Liver (tissue), 9 donors: ENCODE data around the gene TMEM170A. TPM values are rescaled to one million over a fixed set of nuclear protein-coding genes. Genes with fewer than 3 reads are reported as not detected.
"Not testable (repeated sequence)": the region's sequence is repeated elsewhere in the genome, so short reads cannot be mapped to it uniquely, and the experiment has no call there.

ENCODE experiments used
- DNase-seq: peaks from one replicate; pipeline ENCODE4 v3.0.0-alpha.2; 2017; ENCODE audit warnings: low spot score
- H3K27ac ChIP-seq, 2 donors: one replicate each; pipeline ENCODE4 v1.7.0; 2013; ENCODE audit warnings: inconsistent platforms in 2 of 2, low read length in 2 of 2, control low read depth in 1 of 2, low read depth in 1 of 2, mild to moderate bottlenecking in 1 of 2
- H3K27me3 ChIP-seq, 4 donors: one replicate each; pipeline versions ENCODE4 v1.6.1 to v1.7.0; 2013; ENCODE audit warnings: low read length in 3 of 4, inconsistent platforms in 1 of 4, mild to moderate bottlenecking in 1 of 4, moderate library complexity in 1 of 4; ENCODE audit not compliant: control insufficient read depth in 4 of 4, insufficient read depth in 4 of 4
- H3K36me3 ChIP-seq, 4 donors: one replicate each; pipeline versions ENCODE4 v1.6.1 to v1.7.0; 2013; ENCODE audit warnings: low read length in 3 of 4, mild to moderate bottlenecking in 3 of 4, low read depth in 1 of 4, moderate library complexity in 1 of 4; ENCODE audit not compliant: control insufficient read depth in 4 of 4, insufficient read depth in 3 of 4
- H3K4me1 ChIP-seq, 4 donors: one replicate each; pipeline versions ENCODE4 v1.6.1 to v1.7.0; 2013; ENCODE audit warnings: low read length in 3 of 4, mild to moderate bottlenecking in 3 of 4, moderate library complexity in 1 of 4; ENCODE audit not compliant: control insufficient read depth in 4 of 4, insufficient read depth in 4 of 4
- H3K4me3 ChIP-seq, 3 donors: one replicate each; pipeline versions ENCODE4 v1.6.1 to v1.7.0; 2013; ENCODE audit warnings: low read length in 3 of 3, control low read depth in 1 of 3, low read depth in 1 of 3, mild to moderate bottlenecking in 1 of 3
- H3K9ac ChIP-seq, 2 donors: one replicate each; pipeline ENCODE4 v1.7.0; 2013; ENCODE audit warnings: low read length in 2 of 2, mild to moderate bottlenecking in 2 of 2, moderate library complexity in 2 of 2, control low read depth in 1 of 2, low read depth in 1 of 2
- H3K9me3 ChIP-seq, 4 donors: one replicate each; pipeline versions ENCODE4 v1.6.1 to v1.7.0; 2013; ENCODE audit warnings: low read length in 3 of 4; ENCODE audit not compliant: control insufficient read depth in 4 of 4
- FOXA2 ChIP-seq: IDR thresholded peaks from 2 replicates; pipeline ENCODE4 v1.6.1; 2016; ENCODE audit warnings: antibody characterized with exemption
- GABPA ChIP-seq, 2 donors: IDR thresholded peaks in 1 of 2; conservative IDR thresholded peaks in 1 of 2; 2 replicates each; pipeline ENCODE4 v1.6.1; 2016; ENCODE audit warnings: antibody characterized with exemption in 2 of 2, mild to moderate bottlenecking in 1 of 2, moderate library complexity in 1 of 2
- HNF4A ChIP-seq, 2 donors: conservative IDR thresholded peaks; 2 replicates each; pipeline ENCODE4 v1.6.1; 2016; ENCODE audit warnings: antibody characterized with exemption in 2 of 2, mild to moderate bottlenecking in 2 of 2
- HNF4G ChIP-seq: IDR thresholded peaks from 2 replicates; pipeline ENCODE4 v1.6.1; 2016; ENCODE audit warnings: antibody characterized with exemption
- NR2F2 ChIP-seq: IDR thresholded peaks from 2 replicates; pipeline ENCODE4 v1.6.1; 2016; ENCODE audit warnings: antibody characterized with exemption
- RAD21 ChIP-seq, 2 donors: IDR thresholded peaks; 2 replicates each; pipeline ENCODE4 v1.6.1; 2016; ENCODE audit warnings: antibody characterized with exemption in 2 of 2, mild to moderate bottlenecking in 2 of 2
- RXRA ChIP-seq, 2 donors: IDR thresholded peaks; 2 replicates each; pipeline ENCODE4 v1.6.1; 2017 to 2018; ENCODE audit warnings: antibody characterized with exemption in 2 of 2, mild to moderate bottlenecking in 1 of 2
- SP1 ChIP-seq: IDR thresholded peaks from 2 replicates; pipeline ENCODE4 v1.6.1; 2018; ENCODE audit warnings: antibody characterized with exemption, mild to moderate bottlenecking
- TAF1 ChIP-seq: conservative IDR thresholded peaks from 2 replicates; pipeline ENCODE4 v1.6.1; 2016; ENCODE audit warnings: antibody characterized with exemption, mild to moderate bottlenecking
- YY1 ChIP-seq: IDR thresholded peaks from 2 replicates; pipeline ENCODE4 v1.6.1; 2016; ENCODE audit warnings: antibody characterized with exemption, mild to moderate bottlenecking
- WGBS: extraction: QIAGEN DNeasy Blood & Tissue Kit; methylation state at CpG from one replicate; pipeline ENCODE4 v1.1.7; 2013; 5-methylcytosine and 5-hydroxymethylcytosine counted together
- polyA plus RNA-seq, 2 donors: library from polyadenylated mRNA; stranded (reverse) in 1 of 2; unstranded in 1 of 2; fragments of 200-250 nt in 1 of 2; fragments of >200 nt in 1 of 2; fragmentation: Nextera tagmentation in 1 of 2; extraction: Ambion mirVana in 1 of 2; gene quantifications; one replicate each; pipeline versions ENCODE4 v1.2.1 to v1.2.3, GENCODE V29; 2013 to 2015
- total RNA-seq, 2 donors: library from RNA; depleted of rRNA; stranded (reverse); fragments of >200 nt; gene quantifications; one replicate each; pipeline ENCODE4 v1.2.3, GENCODE V29; 2014
- TF ChIP-seq, protein P1 (sequence below): IDR thresholded peaks from 2 replicates; pipeline ENCODE4 v1.6.1; 2016; ENCODE audit warnings: antibody characterized with exemption, mild to moderate bottlenecking
- TF ChIP-seq, protein P2 (sequence below): fragments of 150-350 bp; IDR thresholded peaks from 2 replicates; pipeline ENCODE4 v1.5.1; 2017; ENCODE audit warnings: improper control_type of control experiment, low read depth, low read length; ENCODE audit not compliant: missing input control
- TF ChIP-seq, protein P3 (sequence below): IDR thresholded peaks from 2 replicates; pipeline ENCODE4 v1.6.1; 2016; ENCODE audit warnings: antibody characterized with exemption
- TF ChIP-seq, protein P4 (sequence below): IDR thresholded peaks from 2 replicates; pipeline ENCODE4 v1.6.1; 2016; ENCODE audit warnings: antibody characterized with exemption
- TF ChIP-seq, protein P5 (sequence below): IDR thresholded peaks from 2 replicates; pipeline ENCODE4 v1.6.1; 2016; ENCODE audit warnings: antibody characterized with exemption
- donor health status: healthy.
- donor health status: healthy.
- donor health status: healthy.
- donor health status: healthy.
- donor health status: healthy.

Gene TMEM170A
- total and polyA plus RNA-seq, 4 donors, result 5.8 to 25.4 (median 16.3) TPM

DNA sequence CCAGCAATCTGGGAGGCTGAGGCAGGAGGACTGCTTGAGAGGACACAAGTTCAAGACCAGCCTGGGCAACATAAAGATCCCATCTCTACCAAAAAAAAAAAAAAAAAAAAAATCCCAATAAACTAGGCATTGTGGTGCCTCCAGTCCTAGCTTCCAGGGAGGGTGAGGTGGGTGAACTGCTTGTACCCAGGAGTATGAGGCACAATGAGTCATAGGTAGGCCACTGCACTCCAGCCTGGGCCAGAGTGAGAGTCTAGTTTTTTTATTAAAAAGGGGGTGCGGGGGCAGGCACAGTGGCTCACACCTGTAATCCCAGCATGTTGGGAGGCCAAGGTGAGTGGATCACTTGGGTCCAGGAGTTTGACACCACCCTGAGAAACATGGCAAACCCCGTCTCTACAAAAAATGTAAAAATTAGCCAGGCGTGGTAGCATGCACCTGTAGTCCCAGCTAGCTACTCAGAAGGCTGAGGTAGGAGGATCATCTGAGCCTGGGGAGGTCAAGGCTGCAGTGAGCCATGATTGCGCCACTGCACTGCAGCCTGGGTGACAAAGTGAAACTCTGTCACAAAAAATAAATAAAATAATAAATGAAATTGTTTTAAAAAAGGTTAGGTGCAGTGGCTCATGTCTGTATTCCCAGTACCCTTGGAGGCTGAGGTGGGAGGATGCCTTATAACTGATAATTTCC lies 38.6 kb upstream of the TMEM170A start:
- DNase-seq, result no peak
- Histone ChIP-seq H3K4me3 (no peak overlapping the region), H3K9me3 (no peaks in the 10 kb centered on the region), H3K9ac (no peak overlapping the region), H3K27me3 (no peaks in the 10 kb centered on the region), H3K27ac (no peak overlapping the region), H3K4me1 (peaks cover 0 to 1% (median 0%) of the 10 kb centered on the region in 4 donors), H3K36me3 (no peaks in the 10 kb centered on the region)
- TF ChIP-seq, protein P1, sequence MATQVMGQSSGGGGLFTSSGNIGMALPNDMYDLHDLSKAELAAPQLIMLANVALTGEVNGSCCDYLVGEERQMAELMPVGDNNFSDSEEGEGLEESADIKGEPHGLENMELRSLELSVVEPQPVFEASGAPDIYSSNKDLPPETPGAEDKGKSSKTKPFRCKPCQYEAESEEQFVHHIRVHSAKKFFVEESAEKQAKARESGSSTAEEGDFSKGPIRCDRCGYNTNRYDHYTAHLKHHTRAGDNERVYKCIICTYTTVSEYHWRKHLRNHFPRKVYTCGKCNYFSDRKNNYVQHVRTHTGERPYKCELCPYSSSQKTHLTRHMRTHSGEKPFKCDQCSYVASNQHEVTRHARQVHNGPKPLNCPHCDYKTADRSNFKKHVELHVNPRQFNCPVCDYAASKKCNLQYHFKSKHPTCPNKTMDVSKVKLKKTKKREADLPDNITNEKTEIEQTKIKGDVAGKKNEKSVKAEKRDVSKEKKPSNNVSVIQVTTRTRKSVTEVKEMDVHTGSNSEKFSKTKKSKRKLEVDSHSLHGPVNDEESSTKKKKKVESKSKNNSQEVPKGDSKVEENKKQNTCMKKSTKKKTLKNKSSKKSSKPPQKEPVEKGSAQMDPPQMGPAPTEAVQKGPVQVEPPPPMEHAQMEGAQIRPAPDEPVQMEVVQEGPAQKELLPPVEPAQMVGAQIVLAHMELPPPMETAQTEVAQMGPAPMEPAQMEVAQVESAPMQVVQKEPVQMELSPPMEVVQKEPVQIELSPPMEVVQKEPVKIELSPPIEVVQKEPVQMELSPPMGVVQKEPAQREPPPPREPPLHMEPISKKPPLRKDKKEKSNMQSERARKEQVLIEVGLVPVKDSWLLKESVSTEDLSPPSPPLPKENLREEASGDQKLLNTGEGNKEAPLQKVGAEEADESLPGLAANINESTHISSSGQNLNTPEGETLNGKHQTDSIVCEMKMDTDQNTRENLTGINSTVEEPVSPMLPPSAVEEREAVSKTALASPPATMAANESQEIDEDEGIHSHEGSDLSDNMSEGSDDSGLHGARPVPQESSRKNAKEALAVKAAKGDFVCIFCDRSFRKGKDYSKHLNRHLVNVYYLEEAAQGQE, result no peak
- TF ChIP-seq SP1, result no peak
- no peak for TF ChIP-seq NR2F2
- TF ChIP-seq RAD21 (IDR thresholded peaks at IDR 0.05), result no peak
- no peak for TF ChIP-seq RXRA (IDR thresholded peaks at IDR 0.05)
- TF ChIP-seq, protein P2, sequence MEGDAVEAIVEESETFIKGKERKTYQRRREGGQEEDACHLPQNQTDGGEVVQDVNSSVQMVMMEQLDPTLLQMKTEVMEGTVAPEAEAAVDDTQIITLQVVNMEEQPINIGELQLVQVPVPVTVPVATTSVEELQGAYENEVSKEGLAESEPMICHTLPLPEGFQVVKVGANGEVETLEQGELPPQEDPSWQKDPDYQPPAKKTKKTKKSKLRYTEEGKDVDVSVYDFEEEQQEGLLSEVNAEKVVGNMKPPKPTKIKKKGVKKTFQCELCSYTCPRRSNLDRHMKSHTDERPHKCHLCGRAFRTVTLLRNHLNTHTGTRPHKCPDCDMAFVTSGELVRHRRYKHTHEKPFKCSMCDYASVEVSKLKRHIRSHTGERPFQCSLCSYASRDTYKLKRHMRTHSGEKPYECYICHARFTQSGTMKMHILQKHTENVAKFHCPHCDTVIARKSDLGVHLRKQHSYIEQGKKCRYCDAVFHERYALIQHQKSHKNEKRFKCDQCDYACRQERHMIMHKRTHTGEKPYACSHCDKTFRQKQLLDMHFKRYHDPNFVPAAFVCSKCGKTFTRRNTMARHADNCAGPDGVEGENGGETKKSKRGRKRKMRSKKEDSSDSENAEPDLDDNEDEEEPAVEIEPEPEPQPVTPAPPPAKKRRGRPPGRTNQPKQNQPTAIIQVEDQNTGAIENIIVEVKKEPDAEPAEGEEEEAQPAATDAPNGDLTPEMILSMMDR, result no peak
- TF ChIP-seq, protein P3, sequence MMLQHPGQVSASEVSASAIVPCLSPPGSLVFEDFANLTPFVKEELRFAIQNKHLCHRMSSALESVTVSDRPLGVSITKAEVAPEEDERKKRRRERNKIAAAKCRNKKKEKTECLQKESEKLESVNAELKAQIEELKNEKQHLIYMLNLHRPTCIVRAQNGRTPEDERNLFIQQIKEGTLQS, result no peak
- no peak for TF ChIP-seq TAF1
- TF ChIP-seq FOXA2, result no peak
- 95% methylated on average over 4 of the region's 4 CpGs for WGBS

DNA sequence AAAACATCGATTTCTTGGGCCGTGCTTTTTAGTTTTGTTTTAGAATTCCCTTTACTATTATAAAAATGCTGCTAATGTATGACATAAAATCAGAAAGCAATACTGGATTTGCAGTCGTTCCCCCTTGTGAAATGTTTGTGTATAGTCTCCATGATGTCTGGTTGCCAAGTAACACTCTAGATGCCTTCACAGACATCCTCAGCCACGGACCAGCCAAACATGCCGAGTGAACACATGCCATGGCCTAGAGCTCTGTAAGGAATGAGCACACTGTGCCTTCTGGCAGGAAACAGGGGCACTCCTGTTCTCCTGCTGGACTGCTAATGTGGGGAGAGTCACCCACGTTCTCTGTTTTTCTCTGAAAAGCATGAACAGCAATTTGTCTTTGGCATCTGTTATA lies 37.3 kb upstream of the TMEM170A start:
- 65% methylated on average over 6 of the region's 6 CpGs for WGBS
- not testable (repeated sequence) for H3K9ac ChIP-seq, H3K9me3 ChIP-seq, H3K4me1 ChIP-seq, H3K4me3 ChIP-seq, H3K27ac ChIP-seq, H3K36me3 ChIP-seq, H3K27me3 ChIP-seq, DNase-seq

DNA sequence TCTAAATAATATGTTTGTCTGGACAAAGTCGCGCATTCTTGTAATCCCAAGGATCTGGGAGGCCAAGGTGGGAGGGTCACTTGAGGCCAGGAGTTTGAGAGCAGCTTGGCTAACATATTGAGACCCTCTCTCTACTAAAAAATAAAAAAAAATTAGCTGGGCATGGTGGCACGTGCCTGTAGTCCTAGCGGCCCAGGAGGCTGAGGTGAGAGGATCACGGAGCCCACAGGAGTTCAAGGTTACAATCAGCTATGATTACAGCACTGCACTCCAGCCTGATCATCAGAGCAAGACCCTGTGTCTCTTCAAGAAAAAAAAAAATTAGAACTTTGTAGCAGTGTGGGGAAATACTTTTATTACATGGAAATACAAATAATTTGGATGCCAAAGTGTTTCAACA lies 36.9 kb upstream of the TMEM170A start:
- H3K27ac ChIP-seq, result no peak overlapping the region
- H3K36me3 ChIP-seq, result no peaks in the 10 kb centered on the region
- 90% methylated on average over 5 of the region's 5 CpGs for WGBS
- DNase-seq, result no peak
- no peaks in the 10 kb centered on the region for H3K27me3 ChIP-seq
- no peaks in the 10 kb centered on the region for H3K4me1 ChIP-seq
- H3K9ac ChIP-seq, result no peak overlapping the region
- no peak overlapping the region for H3K4me3 ChIP-seq
- H3K9me3 ChIP-seq, result no peaks in the 10 kb centered on the region
- TF ChIP-seq, protein P4, sequence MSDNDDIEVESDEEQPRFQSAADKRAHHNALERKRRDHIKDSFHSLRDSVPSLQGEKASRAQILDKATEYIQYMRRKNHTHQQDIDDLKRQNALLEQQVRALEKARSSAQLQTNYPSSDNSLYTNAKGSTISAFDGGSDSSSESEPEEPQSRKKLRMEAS, result no peak
- TF ChIP-seq YY1 (no peak), GABPA (IDR thresholded peaks at IDR 0.05 in 1 of 2, conservative IDR thresholded peaks at IDR 0.05 in 1 of 2) (no peak), NR2F2 (no peak), FOXA2 (no peak), SP1 (no peak), HNF4G (no peak), HNF4A (conservative IDR thresholded peaks at IDR 0.05) (no peak), TAF1 (no peak)
- TF ChIP-seq, protein P1, result no peak
- TF ChIP-seq, protein P5, sequence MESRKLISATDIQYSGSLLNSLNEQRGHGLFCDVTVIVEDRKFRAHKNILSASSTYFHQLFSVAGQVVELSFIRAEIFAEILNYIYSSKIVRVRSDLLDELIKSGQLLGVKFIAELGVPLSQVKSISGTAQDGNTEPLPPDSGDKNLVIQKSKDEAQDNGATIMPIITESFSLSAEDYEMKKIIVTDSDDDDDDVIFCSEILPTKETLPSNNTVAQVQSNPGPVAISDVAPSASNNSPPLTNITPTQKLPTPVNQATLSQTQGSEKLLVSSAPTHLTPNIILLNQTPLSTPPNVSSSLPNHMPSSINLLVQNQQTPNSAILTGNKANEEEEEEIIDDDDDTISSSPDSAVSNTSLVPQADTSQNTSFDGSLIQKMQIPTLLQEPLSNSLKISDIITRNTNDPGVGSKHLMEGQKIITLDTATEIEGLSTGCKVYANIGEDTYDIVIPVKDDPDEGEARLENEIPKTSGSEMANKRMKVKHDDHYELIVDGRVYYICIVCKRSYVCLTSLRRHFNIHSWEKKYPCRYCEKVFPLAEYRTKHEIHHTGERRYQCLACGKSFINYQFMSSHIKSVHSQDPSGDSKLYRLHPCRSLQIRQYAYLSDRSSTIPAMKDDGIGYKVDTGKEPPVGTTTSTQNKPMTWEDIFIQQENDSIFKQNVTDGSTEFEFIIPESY, result no peak
